Upper lobe of left lung (tissue), 6 donors: ENCODE data around the gene WDPCP. TPM values are rescaled to one million over a fixed set of nuclear protein-coding genes. Genes with fewer than 3 reads are reported as not detected.

Source experiments
- ATAC-seq, 2 donors: fragments of 200-7000 bp; cut with Tn5 transposase; one replicate each; pipeline ENCODE4 v1.9.1; 2022; ENCODE audit warnings: mild to moderate bottlenecking in 2 of 2, moderate library complexity in 2 of 2; ENCODE audit not compliant: low FRiP score in 2 of 2
- DNase-seq, 2 donors: peaks; one replicate each; pipeline ENCODE4 v3.0.0-alpha.2; 2019 to 2020
- H3K27ac ChIP-seq, 4 donors: fragments of 200-600 bp; sonication (generic); one replicate each; pipeline ENCODE4 v1.5.1; 2016 to 2019
- H3K27me3 ChIP-seq, 4 donors: fragments of 200-600 bp; sonication (generic); one replicate each; pipeline ENCODE4 v1.5.1; 2017 to 2019
- H3K36me3 ChIP-seq, 4 donors: fragments of 200-600 bp; sonication (generic); one replicate each; pipeline ENCODE4 v1.5.1; 2016 to 2019
- H3K4me1 ChIP-seq, 4 donors: fragments of 200-600 bp; sonication (generic); one replicate each; pipeline ENCODE4 v1.5.1; 2018 to 2019
- H3K4me3 ChIP-seq, 4 donors: fragments of 200-600 bp; sonication (generic); one replicate each; pipeline ENCODE4 v1.5.1; 2017 to 2019; ENCODE audit warnings: mild to moderate bottlenecking in 2 of 4, moderate library complexity in 1 of 4
- H3K9me3 ChIP-seq, 4 donors: fragments of 200-600 bp; sonication (generic); one replicate each; pipeline ENCODE4 v1.5.1; 2018 to 2019
- CTCF ChIP-seq, 6 experiments: fragments of 450-650 bp in 4 of 6; fragments of 200-600 bp in 2 of 6; sonication (generic) in 2 of 6; IDR thresholded peaks; one replicate each; pipeline ENCODE4 v1.5.1; 2016 to 2019; ENCODE audit warnings: antibody characterized with exemption in 6 of 6
- EP300 ChIP-seq, 4 donors: sonication (generic); formaldehyde crosslinking; IDR thresholded peaks; one replicate each; pipeline ENCODE4 v1.5.1; 2017; ENCODE audit warnings: antibody characterized with exemption in 4 of 4, control low read depth in 2 of 4
- POLR2A ChIP-seq, 4 donors: fragments of 450-650 bp; IDR thresholded peaks; one replicate each; pipeline ENCODE4 v1.5.1; 2016 to 2017; ENCODE audit warnings: antibody characterized with exemption in 4 of 4, mild to moderate bottlenecking in 2 of 4
- POLR2AphosphoS5 ChIP-seq, 2 donors: sonication (generic); formaldehyde crosslinking; IDR thresholded peaks; one replicate each; pipeline ENCODE4 v1.5.1; 2017; ENCODE audit warnings: antibody characterized with exemption in 2 of 2
- WGBS, 2 donors: methylation state at CpG; one replicate each; pipeline ENCODE4 v1.1.5; 2017 to 2018; 5-methylcytosine and 5-hydroxymethylcytosine counted together
- total RNA-seq, 6 donors: library from RNA; depleted of rRNA in 4 of 6; stranded (reverse); fragments of >200 nt in 4 of 6; gene quantifications; one replicate each; pipeline versions ENCODE4 v1.1.0 to v1.2.1, GENCODE V29; 2016 to 2021
- donor health status: DM: no; HTN: no; CAD: no; lungs with moderate emphysema.
- donor health status: DM: no; HTN: yes; CAD: no; lungs with severe emphysema.

WDPCP gene
- total RNA-seq, 6 donors from 2014 or later: 9.3 to 20.8 (median 11.5) TPM

GRCh38 chr2:63514237-63514716, 74.0 kb downstream of the WDPCP start:
- H3K4me1 ChIP-seq: no peaks in the 10 kb centered on the region
- H3K4me3 ChIP-seq: no peak overlapping the region
- DNase-seq (no peak), ATAC-seq (no peak)
- TF ChIP-seq EP300 (IDR thresholded peaks at IDR 0.05) (no peak), POLR2A (IDR thresholded peaks at IDR 0.05) (no peak), CTCF (IDR thresholded peaks at IDR 0.05) (no peak), POLR2AphosphoS5 (IDR thresholded peaks at IDR 0.05) (no peak)
- no peaks in the 10 kb centered on the region for H3K27me3 ChIP-seq
- peaks cover 0 to 8% (median 1%) of the 10 kb centered on the region in 4 donors for H3K9me3 ChIP-seq
- 88 to 95% methylated on average over 2 of the region's 2 CpGs for WGBS, 2 donors
- H3K27ac ChIP-seq: no peak overlapping the region
- H3K36me3 ChIP-seq: no peaks in the 10 kb centered on the region

GRCh38 chr2:63506320-63506719, 82.0 kb downstream of the WDPCP start:
- no peaks in the 10 kb centered on the region for H3K27me3 ChIP-seq
- no peaks in the 10 kb centered on the region for H3K36me3 ChIP-seq
- no peak for DNase-seq
- no peak overlapping the region for H3K27ac ChIP-seq
- peaks cover 0 to 11% (median 0%) of the 10 kb centered on the region in 4 donors for H3K9me3 ChIP-seq
- TF ChIP-seq CTCF (IDR thresholded peaks at IDR 0.05) (no peak), POLR2A (IDR thresholded peaks at IDR 0.05) (no peak), EP300 (IDR thresholded peaks at IDR 0.05) (no peak), POLR2AphosphoS5 (IDR thresholded peaks at IDR 0.05) (no peak)
- WGBS, 2 donors: 61 to 83% methylated on average over 2 of the region's 2 CpGs
- no peaks in the 10 kb centered on the region for H3K4me1 ChIP-seq
- no peak overlapping the region for H3K4me3 ChIP-seq
- ATAC-seq: no peak

GRCh38 chr2:63503818-63504217, 84.5 kb downstream of the WDPCP start:
- TF ChIP-seq CTCF (IDR thresholded peaks at IDR 0.05) (no peak), POLR2AphosphoS5 (IDR thresholded peaks at IDR 0.05) (no peak), POLR2A (IDR thresholded peaks at IDR 0.05) (no peak), EP300 (IDR thresholded peaks at IDR 0.05) (no peak)
- DNase-seq (no peak), ATAC-seq (no peak)
- Histone ChIP-seq H3K27ac (no peak overlapping the region), H3K4me1 (no peaks in the 10 kb centered on the region), H3K27me3 (no peaks in the 10 kb centered on the region), H3K9me3 (no peaks in the 10 kb centered on the region), H3K4me3 (no peak overlapping the region), H3K36me3 (no peaks in the 10 kb centered on the region)
- WGBS, 2 donors: 70 to 89% methylated on average over 1 of the region's 1 CpG

- ATAC-seq (no peak), DNase-seq (no peak)
- Histone ChIP-seq H3K27ac (no peak overlapping the region), H3K9me3 (no peaks in the 10 kb centered on the region), H3K36me3 (no peaks in the 10 kb centered on the region), H3K27me3 (no peaks in the 10 kb centered on the region), H3K4me1 (no peaks in the 10 kb centered on the region), H3K4me3 (no peak overlapping the region)
- TF ChIP-seq POLR2AphosphoS5 (IDR thresholded peaks at IDR 0.05) (no peak), CTCF (IDR thresholded peaks at IDR 0.05) (no peak), EP300 (IDR thresholded peaks at IDR 0.05) (no peak), POLR2A (IDR thresholded peaks at IDR 0.05) (no peak)
- 83 to 86% methylated on average over 1 of the region's 1 CpG for WGBS, 2 donors
These were observed 87.9 kb downstream of the WDPCP start for GRCh38 chr2:63500398-63500797.

GRCh38 chr2:63497576-63497975, 90.7 kb downstream of the WDPCP start:
- DNase-seq (no peak), ATAC-seq (no peak)
- Histone ChIP-seq H3K9me3 (no peaks in the 10 kb centered on the region), H3K4me3 (no peak overlapping the region), H3K4me1 (no peaks in the 10 kb centered on the region), H3K27me3 (no peaks in the 10 kb centered on the region), H3K27ac (no peak overlapping the region), H3K36me3 (no peaks in the 10 kb centered on the region)
- 71% methylated on average over 2 of the region's 2 CpGs for WGBS, 2 donors
- TF ChIP-seq POLR2AphosphoS5 (IDR thresholded peaks at IDR 0.05): no peak
- no peak for TF ChIP-seq EP300 (IDR thresholded peaks at IDR 0.05)
- no peak for TF ChIP-seq POLR2A (IDR thresholded peaks at IDR 0.05)
- TF ChIP-seq CTCF (IDR thresholded peaks at IDR 0.05): no peak
